Mammary epithelial cell (primary cell): ENCODE measurements around the gene NKD1.

ENCODE experiments used
- EZH2 ChIP-seq: IDR thresholded peaks from 2 replicates; pipeline ENCODE4 v1.6.1; 2012; ENCODE audit warnings: low read length, inconsistent platforms, borderline replicate concordance
- TF ChIP-seq, protein P1 (sequence below), 2 donors: IDR thresholded peaks in 1 of 2; conservative IDR thresholded peaks in 1 of 2; 2 replicates each; pipeline ENCODE4 v1.5.1; 2011 to 2012; ENCODE audit warnings: inconsistent platforms in 2 of 2, low read length in 2 of 2, mild to moderate bottlenecking in 2 of 2, control low read depth in 1 of 2, low read depth in 1 of 2; ENCODE audit not compliant: insufficient read depth in 1 of 2; ENCODE audit errors: extremely low read depth in 1 of 2

DNA sequence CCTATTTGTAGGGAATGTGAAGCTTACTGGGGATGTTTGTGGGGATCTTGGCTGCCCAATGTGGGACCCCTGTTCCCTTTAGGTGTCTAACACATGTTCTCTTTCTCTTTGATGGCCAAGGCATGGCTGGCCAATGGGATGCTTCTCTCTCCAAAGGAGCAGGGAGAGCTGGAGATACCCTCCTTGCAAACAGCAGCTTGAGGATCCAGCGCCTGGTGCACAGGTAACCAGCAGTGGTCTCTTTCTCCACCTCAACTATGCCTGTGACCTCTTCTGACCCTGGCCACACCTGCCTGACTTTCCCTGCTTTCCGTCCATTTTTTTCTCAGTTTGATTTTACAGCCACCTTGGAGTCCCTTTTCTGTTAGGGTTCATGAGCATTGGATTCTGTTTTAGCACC, 16.8 kb upstream of the NKD1 start:
- no peak for TF ChIP-seq EZH2
- TF ChIP-seq, protein P1, sequence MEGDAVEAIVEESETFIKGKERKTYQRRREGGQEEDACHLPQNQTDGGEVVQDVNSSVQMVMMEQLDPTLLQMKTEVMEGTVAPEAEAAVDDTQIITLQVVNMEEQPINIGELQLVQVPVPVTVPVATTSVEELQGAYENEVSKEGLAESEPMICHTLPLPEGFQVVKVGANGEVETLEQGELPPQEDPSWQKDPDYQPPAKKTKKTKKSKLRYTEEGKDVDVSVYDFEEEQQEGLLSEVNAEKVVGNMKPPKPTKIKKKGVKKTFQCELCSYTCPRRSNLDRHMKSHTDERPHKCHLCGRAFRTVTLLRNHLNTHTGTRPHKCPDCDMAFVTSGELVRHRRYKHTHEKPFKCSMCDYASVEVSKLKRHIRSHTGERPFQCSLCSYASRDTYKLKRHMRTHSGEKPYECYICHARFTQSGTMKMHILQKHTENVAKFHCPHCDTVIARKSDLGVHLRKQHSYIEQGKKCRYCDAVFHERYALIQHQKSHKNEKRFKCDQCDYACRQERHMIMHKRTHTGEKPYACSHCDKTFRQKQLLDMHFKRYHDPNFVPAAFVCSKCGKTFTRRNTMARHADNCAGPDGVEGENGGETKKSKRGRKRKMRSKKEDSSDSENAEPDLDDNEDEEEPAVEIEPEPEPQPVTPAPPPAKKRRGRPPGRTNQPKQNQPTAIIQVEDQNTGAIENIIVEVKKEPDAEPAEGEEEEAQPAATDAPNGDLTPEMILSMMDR (conservative IDR thresholded peaks at IDR 0.05 in 1 of 2, IDR thresholded peaks at IDR 0.05 in 1 of 2; ENCODE audit: extremely low read depth in 1 of 2, insufficient read depth in 1 of 2, low read depth in 1 of 2, low read length in 2 of 2): no peak
